SHP77 (cell line): ENCODE data around the gene OR2M3.
A peak's percentile ranks its signal among the peaks of the same experiment; 100 is the strongest.
"Not testable (repeated sequence)": the region's sequence is repeated elsewhere in the genome, so short reads cannot be mapped to it uniquely, and the experiment has no call there.

ENCODE experiments used
- DNase-seq, 2 experiments: peaks; one replicate each; lab custom pipeline; 2025; lab: John Stamatoyannopoulos, UW

OR2M3 gene, protein sequence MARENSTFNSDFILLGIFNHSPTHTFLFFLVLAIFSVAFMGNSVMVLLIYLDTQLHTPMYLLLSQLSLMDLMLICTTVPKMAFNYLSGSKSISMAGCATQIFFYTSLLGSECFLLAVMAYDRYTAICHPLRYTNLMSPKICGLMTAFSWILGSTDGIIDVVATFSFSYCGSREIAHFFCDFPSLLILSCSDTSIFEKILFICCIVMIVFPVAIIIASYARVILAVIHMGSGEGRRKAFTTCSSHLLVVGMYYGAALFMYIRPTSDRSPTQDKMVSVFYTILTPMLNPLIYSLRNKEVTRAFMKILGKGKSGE

DNA sequence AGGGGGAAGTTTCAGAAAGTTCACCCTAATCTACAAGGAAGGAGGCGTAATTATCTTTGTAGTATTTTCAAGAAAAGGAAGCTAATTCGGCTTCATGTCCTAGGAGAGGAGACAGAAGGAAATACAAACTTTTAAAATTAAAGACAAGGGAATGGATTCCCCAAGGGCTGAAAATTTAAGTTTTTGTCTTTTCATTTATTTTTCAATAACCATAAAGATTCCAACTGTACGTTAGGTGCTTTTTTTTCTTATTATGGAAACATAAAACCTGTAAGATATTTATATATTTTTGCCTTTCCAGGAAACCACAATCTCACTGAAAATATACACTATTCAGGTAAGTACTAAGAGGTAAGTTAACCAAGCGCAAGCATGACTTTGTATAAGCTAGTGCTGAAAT lies at the start of gene OR2M3:
Gene OR2M3, plus strand, starts transcription at position 301 of the 400 bp plus-strand sequence. CDS start 5,803 bp downstream, outside the sequence.
- DNase-seq, result no peak

DNA sequence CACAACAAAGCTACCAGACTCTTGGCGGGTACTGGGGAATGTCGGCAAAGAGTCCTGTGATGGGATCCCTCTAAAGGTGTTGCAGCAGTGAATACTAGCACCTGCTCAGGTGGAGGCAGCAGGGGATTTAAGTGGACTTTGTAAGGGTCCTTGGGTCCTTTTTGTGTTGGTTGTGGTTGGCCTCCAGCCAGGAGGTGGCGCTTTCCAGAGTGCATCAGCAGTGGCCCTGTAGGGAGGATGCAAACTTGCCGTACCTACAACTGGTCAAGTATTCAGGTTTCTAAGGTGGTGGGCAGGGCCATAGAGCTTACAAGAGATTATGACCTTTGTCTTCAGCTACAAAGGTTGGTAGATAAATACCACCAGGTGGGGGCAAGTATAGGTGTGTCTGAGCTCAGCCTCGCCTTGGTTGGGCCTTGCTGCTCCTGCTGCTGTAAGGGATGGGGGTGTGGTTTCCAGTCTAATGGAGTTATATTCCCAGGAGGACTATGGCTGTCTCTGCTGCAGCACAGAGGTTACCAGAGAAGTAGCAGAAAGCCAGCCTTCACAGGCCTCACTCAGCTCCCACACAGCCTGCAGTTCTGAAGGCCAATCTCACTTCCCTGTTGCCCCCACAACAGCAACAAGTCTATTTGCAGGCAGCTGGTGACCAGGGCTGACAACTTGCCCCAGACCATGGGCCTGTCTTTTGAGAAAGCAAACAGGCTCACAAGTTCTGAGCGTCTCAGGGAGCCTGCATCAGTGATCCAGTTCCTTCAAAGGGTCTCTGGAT lies 44.8 kb upstream of the OR2M3 start:
- DNase-seq, result no peak

DNA sequence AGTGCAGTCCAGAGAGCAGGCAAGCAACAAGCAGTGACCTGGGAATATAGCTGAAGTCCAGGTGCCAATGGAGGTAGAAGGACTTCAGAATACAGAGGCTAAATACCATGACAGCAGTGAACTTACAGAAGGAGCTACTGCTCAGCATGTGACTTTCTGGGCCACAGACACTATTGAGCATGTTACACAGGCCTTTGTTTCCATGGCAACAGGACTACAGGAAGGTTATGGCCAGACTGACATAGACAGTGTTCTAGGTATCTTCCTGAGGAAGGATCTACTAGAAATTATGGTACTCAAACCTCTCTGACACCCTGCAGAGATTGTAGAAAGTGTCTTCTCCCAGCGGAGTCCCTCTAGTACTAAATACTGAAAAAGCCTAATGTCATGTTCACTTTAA lies 41.1 kb upstream of the OR2M3 start:
- DNase-seq, result no peak

DNA sequence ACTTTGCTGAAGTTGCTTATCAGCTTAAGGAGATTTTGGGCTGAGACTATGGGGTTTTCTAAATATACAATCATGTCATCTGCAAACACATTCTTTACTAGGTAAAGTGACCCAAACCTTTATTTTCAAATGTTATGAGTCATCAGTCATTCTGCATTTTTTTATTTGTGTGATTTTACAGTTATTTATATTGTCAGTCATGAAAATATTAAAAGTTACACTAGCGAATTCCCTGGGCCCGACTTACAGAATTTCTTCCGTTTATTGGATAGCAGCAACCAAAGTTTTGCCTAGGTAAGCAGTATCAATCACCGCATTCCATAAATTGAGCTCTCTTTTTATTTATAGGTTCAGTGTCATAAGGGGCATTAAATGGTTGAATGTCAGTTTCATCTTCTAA lies 38.3 kb upstream of the OR2M3 start:
- DNase-seq, result no peak

DNA sequence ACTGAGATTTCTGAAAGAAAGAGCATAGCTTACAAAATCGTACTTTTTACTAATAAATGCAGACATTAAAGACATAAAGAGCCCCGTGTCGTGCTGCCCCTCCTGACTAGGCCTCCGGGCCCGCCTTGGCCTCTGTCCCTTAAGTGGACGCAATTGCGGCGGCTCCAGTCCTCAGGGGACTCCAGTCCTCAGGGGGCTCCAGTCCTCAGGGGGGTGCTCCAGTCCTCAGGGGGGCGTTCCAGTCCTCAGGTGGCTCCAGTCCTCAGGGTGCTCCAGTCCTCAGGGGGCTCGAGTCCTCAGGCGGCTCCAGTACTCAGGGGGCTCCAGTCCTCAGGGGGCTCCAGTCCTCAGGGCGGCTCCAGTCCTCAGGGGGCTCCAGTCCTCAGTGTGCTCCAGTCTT lies 33.0 kb upstream of the OR2M3 start:
- no peak for DNase-seq

DNA sequence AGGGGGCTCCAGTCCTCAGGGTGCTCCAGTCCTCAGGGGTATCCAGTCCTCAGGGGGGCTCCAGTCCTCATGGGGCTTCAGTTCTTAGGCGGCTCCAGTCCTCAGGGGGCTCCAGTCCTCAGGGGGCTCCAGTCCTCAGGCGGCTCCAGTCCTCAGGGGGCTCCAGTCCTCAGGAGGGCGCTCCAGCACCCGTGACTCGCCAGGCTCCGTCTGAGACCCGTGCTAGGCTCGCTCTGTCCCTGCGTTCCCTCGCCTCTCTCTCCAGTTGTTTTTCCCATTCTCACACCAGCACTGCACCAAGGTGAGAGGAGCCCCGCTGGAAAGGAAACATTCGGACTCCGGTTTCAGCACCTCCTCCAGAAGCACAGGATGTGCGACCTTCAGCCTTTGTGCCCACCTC lies 31.9 kb upstream of the OR2M3 start:
- no peak for DNase-seq

DNA sequence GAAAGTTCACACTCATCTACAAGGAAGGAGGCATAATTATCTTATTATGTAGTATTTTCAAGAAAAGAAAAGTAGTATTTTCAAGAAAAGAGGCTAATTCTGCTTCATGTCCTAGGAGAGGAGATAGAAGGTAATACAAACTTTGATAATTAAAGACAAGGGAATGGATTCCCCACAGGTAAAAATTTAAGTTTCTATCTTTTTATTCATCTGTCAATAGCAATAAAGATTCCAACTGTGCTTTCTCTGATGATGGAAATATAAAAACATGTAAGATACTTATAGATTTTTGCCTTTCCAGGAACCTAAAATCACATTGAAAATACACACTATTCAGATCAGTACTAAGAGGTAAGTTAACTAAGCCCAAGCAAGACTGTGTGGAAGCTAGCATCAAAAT lies 22.5 kb upstream of the OR2M3 start, which contains the start of gene OR2M2:
Gene OR2M2, plus strand, starts transcription at position 301 of the 400 bp plus-strand sequence. CDS start 5,165 bp downstream, outside the sequence.
- DNase-seq, result no peak

DNA sequence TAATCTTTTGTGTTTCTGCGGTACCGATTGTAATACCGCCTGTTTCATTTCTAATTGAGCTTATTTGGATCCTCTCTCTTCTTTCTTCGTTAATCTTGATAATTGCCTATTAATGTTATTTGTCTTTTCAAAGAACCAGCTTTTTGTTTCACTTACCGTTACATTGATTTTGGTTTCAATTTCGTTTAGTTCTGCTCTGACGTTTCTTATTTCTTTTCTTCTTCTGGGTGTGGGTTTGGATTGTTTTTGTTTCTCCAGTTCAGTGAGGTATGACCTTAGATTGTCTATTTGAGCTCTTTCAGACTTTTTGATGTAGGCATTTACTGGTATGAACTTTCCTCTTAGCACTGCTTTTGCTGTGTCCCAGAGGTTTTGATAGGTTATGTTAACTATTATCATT lies 13.1 kb upstream of the OR2M3 start:
- no peak for DNase-seq

DNA sequence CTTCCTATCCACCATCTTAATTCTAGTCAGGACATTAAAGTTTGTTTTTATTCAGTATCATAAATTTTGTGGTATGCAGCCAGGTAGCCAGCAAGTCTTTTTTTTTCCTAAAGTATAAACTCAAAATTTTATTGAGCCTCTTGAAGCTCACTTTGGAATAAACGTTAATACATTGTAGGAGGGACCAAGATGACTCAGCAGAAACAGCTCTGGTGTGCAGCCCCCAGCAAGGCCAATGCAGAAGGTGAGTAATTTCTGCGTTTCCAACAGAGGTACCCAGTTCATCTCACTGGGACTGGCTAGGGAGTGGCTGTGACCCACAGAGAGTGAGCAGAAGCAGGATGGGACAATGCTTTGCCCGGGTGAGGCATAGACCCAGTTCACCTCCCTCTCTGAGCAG lies 9.7 kb upstream of the OR2M3 start:
- no peak for DNase-seq

DNA sequence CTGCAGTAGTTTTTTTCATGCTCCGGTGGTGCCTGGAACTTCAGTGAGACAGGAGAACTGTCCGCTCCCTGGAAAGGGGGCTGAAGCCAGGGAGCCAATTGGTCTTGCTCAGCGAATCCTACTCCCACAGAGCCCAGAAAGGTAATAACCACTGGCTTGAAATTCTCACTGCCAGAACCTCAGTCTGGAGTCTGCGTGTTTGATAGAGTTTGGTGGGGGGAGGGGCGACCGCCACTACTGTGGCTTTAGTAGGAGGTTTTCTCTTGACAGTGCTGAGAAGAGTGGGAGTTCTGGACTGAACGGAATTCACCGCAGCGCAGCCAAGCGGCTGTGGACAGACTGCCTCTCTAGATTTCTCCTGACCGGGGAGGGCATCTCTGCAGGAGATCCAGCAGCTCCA lies 8.0 kb upstream of the OR2M3 start:
- no peak for DNase-seq

DNA sequence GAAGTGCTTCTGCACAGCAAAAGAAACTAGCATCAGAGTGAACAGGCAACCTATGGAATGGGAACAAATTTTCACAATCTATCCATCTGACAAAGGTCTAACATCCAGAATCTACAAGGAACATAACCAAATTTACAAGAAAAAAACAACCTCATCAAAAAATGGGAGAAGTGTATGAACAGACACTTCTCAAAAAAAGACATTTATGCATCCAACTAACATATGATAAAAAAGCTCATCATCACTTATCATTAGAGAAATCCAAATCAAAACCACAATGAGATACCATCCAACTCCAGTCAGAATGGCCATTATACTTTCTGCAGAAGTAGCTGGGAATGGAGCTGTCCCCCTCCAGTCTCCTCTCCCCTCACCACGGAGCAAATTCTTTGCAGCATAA lies 2.9 kb upstream of the OR2M3 start:
- no peak for DNase-seq

DNA sequence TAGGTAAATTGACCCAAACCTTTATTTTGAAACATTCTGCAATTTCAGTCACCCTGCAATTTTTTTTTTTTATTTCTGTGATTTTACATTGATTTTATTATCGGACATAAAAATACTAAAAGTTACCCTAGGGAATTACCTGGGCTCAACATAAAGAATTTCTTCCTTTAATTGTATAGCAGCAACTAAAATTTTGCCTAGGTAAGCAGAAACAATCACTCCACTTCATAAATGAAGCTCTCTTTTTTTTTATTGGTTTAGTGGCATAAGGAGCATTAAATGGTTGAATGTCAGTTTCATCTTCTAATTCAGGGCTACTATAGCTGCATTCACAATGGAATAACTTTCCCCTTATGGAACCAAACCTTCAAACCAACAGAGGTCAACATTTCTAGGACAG lies 18.8 kb downstream of the OR2M3 start:
- no peak for DNase-seq

DNA sequence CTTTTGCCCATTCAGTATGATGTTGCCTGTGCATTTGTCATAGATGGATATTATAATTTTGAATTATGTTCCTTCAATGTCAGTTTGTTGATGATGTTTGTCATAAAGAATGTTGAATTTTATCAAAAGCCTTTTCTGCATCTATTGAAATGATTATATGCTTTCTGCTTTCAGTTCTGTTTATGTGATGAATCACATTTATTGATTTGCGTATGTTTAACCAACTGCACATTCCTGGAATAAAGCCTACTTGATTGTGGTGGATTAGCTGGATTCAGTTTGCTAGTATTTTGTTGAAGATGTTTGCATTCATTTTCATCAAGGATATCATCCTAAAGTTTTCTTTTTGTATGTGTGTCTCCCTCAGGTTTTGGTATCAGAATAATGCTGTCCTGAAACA lies 28.5 kb downstream of the OR2M3 start:
- no peak for DNase-seq

DNA sequence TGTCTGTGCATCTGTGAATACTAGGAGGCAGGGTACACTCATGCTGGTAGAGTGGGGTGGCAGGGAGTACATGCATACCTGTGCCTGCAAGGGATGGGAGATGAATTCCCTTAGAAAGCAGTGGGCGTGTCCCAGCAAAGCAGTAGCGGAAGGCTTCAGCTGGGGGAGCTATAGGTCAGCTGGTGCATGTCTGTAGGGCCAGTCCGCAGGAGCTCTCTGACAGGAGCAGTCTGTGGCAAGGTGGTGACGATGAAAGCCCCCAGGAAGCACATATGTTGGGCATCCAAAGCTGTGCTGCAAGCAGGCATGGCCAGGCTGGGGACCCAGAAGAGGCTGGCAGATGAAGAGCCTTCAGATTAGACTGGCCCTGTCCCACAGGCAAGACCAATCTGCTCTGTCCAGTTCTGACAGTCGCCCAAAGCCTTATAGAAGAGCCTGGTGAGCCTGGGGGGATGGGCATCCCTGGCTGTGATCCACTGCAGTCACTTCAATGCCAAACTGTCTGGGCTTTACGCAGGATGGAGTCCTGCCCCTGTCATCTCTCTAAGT lies 32.4 kb downstream of the OR2M3 start:
- DNase-seq, result no peak

DNA sequence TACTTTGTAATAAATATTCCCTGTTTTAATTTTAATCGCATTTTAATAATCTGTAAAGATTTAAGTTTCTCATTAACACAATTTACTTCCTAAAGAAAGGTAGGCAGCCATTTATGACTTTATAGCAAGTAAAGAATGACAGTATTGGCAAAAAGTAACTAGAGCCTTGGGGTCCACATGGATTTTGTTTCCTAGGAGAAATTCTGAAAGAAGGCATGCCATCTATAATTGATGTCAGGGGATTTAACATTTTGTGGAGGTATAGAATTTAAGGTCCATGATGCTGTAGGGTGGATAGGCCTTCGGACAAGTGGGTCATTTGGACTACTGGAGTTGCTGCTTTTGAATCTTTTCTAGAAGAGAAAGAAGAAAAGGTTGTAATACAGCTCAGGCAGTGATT lies 34.1 kb downstream of the OR2M3 start, which contains the start of gene OR2M4:
Gene OR2M4, plus strand, starts transcription at position 301 of the 400 bp plus-strand sequence. CDS start 7,512 bp downstream, outside the sequence.
- no peak for DNase-seq

DNA sequence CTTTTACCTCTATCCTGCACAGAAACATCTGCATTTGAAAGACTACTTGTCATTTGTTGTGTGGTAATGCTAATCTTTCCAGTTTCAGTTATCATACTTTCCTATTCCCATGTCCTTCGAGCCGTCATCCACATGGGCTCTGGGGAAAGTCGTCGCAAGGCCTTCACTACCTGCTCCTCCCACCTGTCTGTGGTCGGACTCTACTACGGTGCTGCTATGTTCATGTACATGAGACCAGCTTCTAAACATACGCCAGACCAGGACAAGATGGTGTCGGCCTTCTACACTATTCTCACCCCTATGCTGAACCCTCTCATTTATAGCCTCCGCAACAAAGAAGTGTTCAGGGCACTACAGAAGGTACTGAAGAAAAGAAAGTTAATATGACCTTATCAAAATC lies 42.4 kb downstream of the OR2M3 start:
- DNase-seq, result no peak

DNA sequence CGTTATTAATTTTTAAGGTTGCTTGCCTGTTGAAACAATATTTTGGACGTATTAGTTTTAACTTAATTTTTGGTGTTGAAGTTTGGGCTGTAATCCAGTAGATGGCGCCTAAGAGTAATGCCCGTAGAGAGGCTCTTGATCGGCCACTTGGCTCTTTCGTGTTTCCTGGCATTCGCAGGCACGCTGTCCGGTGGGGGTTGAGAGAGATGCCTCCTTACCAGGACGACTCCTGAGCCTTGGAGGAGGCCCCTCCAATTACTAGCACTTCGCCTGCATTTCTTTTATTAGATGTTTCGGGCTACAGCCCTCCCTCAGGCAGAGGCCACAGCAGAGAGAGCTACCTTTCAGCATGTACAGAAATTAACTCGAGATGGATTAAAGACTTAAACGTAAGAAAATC lies 46.1 kb downstream of the OR2M3 start:
- DNase-seq, result peak; percentile 52 to 63

DNA sequence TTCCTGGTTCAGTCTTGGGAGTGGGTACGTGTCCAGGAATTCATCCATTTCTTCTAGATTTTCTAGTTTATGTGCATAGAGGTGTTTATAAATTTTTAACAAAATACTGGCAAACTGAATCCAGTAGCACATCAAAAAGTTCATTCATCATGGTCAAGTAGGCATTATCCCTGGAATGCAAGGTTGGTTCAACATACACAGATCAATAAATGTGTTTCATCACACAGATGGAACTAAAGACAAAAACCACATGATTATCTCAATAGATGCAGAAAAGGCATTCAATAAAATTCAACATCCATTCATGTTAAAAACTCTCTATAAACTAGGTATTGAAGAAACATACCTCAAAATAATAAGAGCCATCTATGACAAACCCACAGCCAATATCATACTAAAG lies 62.2 kb downstream of the OR2M3 start:
- not testable (repeated sequence) for DNase-seq
